HG03469 (cell line): ENCODE data around the gene THBD.

Experiments
- ATAC-seq: cut with Tn5 transposase; IDR thresholded peaks from one replicate; pipeline ENCODE4 v1.9.1; 2021; ENCODE audit warnings: mild to moderate bottlenecking, moderate library complexity, moderate number of reproducible peaks; ENCODE audit not compliant: unreplicated experiment

THBD gene, protein sequence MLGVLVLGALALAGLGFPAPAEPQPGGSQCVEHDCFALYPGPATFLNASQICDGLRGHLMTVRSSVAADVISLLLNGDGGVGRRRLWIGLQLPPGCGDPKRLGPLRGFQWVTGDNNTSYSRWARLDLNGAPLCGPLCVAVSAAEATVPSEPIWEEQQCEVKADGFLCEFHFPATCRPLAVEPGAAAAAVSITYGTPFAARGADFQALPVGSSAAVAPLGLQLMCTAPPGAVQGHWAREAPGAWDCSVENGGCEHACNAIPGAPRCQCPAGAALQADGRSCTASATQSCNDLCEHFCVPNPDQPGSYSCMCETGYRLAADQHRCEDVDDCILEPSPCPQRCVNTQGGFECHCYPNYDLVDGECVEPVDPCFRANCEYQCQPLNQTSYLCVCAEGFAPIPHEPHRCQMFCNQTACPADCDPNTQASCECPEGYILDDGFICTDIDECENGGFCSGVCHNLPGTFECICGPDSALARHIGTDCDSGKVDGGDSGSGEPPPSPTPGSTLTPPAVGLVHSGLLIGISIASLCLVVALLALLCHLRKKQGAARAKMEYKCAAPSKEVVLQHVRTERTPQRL

DNA sequence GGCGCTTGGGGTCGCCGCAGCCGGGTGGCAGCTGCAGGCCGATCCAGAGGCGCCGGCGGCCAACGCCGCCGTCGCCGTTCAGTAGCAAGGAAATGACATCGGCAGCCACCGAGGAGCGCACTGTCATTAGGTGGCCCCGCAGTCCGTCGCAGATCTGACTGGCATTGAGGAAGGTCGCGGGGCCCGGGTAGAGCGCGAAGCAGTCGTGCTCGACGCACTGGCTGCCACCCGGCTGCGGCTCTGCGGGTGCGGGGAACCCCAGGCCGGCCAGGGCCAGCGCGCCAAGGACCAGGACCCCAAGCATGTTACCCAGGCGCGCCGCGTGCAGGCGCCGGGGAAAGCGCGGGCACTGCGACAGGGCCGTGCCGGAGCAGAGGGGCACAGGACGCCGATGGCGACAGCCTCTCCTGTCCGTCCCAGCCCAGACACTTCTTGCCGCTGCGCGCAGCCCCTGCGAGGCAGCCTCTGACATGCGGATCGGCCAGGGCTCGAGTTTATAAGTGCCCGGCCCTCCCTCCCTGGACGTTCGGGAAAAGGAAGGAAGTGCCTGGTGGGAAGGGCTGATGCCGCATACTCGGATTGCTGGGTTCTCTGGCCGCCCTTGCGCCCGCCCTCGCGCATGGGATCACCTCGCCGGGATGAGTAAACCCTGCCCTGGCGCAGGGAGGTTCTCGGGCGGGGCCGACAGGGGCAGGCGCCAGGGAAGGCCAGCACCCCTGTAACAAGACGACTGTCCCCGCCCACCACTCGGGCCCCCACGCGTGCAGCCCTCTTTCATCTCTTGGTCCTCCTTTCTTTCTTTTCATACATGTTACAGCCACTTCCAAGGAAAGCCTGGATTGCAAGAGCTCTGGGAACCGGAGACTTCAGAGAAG, at the start of gene THBD:
Gene THBD, minus strand, starts transcription at position 472 of the 875 bp plus-strand sequence. Its CDS starts 168 bp downstream, at position 304.
- ATAC-seq, result no peak

DNA sequence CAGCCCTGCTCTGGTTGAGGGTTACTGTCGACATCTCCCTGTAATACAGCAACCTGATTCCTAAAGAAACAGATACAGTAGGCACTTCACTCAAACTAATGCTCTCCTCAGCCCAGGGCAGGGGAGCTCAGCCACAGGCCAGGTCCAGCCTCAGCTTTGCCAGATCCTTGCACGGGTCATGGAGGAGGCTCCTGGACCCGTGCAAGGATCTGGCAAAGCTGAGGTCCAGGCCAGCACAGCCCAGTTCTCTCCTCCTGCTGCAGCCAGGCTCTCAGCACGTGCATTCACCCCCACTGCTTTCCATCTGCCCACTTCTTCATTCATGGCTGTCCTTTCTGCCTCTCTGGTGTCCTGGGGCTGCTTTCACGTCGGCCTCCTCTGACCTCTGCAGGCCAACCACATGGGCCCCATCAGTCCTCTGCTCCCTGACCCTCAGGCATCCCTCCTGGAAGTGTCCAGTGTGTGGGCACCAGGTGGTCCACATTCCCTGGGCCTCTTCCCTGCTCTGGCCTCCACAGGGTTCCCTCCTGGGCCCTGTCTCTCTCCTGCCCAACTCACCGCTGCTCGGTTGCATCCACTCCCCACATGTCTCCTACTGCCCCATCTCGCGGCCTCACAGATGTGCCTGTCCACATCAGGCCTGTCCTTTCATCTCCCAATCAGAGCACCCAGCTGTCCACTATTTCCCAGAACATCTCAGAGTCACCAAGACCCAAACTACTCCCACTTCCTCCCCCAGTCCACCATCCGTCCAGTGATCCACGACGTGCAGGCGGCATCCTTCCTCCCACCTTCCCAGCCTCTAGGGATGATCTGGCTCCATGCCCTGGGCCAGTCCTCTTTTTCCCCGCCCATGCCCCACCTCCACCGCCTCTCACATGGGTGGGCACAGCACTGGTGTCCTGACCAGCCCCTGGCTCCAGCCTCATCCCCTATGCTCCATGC, 48.4 kb upstream of the THBD start:
- ATAC-seq, result no peak

DNA sequence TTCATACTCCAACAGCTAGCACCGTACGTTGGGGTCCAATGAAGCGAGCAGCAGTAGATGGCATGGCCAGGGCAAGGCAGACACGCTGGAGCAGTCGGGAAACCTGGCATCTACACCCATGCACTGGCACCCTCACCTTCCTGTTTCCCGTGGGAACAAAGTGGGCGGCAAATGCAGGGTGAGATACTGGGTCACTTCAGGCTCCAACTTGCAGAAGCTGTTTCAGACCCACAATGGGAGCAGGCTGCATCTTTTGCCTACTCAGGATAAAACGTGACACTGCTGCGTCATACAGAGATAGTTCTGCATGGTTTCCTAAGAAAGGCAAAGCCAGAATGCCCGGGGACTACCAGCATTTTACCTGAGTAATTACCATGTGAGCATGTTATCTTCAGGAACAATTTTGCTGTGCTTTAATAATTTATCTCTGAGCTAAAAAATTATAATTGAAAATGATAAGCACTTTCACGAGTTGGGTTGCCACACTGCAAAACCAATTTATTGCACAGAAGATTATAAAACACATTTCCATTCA, 47.6 kb upstream of the THBD start:
- no peak for ATAC-seq

DNA sequence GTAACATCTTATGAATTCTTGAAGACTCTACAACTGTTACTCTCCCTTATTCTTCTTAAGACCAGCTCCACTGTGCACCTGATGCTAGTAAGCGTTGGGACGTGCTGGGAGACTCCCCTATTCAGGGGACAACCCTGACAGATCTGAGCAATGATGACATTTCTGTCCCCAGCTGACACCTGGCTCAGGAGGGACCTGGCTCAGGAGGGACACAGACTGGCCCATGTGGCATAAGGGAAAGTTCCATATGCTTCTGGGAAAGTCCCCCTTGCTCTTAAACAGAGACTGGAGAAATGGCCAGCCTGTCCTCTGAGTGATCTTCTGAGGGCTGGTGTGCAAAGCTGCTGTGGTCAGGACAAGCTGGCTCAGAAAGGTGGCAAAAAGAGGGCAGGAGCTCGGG, 46.6 kb upstream of the THBD start:
- ATAC-seq, result no peak

DNA sequence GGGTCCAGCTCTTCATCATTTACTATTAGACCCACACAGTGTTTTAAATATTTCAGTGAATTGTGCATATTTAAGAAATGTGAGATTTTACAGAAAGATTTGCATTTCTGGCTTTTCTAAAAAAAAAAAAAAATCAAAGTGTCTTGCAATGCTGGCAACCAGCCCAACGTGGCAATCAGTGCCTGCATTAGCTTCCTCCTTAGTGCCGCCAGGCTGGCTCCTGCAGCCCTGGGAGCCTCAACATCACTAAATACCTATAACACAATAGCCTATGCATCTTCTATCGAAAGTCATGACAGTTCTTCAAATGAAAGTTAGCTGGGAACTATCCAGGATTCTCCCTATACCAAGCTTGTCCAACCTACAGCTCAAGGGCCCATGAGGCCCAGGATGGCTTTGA, 46.0 kb upstream of the THBD start:
- no peak for ATAC-seq

DNA sequence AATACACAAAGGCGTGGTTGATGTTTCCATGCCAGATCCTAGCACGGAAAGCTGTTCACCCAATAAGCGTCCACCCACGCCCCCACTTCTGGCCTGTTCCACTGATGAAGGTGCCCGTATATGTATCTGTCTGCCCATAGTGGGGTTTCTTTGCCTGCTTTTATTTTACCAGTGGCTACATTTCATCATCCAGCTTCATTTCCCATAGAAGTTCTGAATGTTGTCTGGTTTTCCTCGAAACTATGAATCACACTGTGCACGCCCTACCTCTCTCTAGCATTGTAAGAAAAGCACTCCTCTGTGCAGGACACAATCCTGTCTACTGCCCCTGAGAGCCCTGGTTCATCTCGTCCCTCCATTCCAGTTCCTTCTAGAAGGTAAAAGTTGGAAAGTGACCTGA, 45.5 kb upstream of the THBD start:
- no peak for ATAC-seq

DNA sequence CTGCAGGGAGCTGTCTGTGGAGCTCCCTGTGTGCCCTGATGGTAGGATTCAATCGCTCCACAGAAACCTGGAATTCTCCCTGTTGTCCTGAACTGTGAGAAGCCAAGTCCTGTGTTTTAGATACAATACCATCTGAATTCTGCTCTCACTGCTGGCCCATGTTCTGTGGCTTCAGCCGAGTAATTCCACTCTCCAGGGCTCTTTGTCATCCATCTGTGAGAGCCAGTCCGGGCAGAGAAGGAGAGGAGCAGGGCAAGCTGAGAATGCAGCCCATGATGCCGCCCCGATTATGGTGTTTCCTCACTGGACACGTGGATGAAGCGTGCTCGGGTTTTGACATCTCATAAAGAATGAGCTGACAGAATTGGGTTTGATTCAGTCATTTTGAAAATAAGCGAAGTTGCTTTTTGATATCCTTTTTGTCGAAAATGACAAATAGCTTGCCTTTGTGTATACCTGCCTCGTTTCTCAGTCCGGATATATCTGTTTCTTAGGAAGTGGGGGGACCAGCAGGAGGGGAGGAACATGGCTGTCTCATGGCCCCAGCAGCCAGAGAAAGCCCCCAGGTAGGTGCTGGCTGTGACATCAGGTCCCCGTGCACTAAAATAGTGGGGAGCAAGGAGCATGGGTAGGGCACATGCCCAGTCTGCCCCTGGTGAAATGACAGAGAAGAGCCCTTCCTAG, 44.9 kb upstream of the THBD start:
- no peak for ATAC-seq

DNA sequence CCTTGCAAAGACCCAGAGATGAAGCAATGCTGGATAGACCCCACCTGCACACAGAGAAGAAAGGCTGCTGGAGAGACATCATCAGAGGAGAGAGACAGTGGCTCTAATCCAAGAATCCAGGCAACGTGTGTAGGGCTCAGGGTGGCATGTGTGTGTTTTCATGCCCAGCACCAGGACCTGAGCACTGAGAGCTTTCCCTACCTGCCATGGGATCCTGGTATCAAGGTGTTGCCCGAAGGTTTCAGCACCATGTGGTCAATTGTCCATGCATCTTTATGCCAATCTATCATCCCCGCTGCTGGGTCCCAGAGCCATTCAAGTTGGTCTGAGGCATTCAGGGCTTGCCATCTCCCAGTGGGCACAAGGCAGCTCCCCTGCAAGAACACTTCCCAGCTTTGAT, 44.1 kb upstream of the THBD start:
- no peak for ATAC-seq

DNA sequence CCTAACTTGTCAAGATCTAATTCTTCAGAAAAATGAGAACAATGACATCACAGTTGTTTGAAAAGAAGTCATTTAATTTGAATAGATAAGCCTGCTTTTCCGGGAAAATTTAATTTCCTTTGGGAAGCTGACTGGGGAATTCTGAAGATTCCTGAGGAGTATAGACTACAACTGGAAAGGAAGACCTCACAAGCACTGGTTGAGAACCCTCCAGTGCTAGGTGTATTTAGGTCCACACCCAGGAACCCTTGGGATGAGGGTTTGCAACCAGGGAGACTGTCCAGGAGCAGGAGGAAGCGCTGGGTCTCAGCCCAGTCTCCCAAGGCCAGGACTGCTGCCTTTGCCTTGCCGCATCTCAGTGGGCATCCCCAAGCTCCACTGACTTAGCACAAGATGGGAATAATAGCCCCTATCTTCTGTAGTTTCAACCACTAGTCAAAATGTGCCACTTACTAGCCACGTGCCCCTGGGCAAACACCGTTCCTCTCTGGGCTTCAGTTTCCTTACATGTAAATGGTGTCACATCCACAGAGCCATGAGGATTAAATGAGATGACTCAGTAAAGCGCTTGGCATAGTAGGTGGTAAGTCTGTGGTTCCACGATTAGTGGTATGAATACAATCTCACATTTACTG, 43.5 kb upstream of the THBD start:
- no peak for ATAC-seq

DNA sequence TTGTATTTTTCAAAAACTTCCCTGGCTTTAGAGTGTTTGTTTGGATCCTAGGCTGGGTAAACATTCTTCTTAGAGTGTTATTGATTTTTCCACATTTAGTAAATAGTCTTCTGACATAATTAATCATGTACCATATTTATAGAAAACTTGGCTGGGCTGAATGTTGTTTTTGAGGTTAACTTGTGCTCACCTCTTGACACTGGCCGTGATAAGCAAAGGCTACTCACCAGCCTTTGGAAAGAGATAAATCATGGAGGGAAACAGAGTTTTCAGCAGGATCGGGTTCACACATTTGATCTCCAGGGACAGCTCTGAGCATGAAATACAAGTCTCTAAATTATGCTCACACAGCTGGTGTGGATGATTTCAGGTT, 42.9 kb upstream of the THBD start:
- ATAC-seq, result no peak

DNA sequence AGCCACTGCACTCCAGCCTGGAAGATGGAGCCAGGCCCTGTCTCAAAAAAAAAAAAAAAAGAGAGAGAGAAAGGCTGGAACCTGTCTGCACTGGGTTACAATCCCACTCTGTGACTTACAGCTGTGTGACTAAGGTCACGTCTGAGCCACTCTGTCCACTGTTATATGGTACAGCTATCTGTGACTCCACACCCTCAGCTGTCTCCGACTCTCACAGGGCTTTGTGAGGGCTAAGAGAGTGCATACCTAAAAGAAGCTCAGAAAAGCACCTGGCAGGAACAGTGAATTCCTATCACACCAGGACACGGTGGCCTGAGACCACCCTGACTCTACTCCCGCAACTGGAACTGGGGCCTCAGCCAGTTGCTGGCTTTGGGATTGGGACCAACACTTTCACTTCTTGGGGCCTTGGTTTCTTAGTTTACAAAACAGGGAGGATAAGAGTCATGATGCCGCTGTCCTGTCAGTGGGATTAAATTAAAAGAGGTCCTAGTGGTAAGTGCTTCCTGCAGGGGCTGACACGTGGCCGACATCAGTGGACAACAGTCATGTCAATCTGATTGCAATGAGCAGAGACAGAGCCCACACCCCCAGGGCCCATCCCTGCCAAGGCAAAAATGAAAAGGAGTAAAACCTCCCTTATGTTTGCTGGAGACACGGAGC, 42.4 kb upstream of the THBD start:
- ATAC-seq, result no peak

DNA sequence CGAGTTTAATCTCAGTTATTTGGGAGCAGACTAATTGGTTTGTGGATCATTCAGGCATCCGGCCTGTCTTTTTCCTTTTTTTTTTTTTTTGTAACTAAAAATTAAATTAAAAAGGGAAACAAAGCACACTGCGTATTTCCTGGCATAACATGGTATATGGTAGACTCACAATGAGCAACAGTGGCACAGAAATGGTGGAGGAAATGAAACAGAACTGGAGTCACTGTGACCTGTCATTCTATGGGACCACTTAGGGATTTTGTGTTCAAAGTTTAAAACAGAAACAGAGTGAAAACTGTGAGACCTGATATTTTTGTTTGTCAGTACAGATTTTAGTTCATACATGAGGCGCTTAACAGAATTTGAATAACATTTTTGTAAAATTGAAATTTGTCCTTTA, 41.4 kb upstream of the THBD start:
- ATAC-seq, result no peak

DNA sequence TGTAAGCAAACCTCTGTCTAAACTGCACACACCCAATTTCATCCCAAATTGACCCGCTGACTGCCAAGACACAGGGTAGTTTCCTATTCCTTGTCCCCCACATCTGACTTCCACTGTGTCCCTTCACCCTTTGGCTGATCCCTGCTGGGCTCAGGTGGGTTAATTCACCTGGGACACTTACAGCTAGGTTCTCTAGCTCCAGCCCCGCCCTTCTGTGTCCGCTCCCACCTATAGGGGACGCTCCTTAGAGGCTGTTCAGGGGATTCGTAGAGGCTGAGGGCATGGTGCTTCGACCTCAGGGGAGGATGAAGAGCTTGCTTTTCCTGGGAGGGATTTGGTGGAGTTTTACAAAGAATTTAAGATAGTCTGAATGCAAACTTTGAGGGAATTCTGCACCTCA, 40.7 kb upstream of the THBD start:
- ATAC-seq, result no peak

DNA sequence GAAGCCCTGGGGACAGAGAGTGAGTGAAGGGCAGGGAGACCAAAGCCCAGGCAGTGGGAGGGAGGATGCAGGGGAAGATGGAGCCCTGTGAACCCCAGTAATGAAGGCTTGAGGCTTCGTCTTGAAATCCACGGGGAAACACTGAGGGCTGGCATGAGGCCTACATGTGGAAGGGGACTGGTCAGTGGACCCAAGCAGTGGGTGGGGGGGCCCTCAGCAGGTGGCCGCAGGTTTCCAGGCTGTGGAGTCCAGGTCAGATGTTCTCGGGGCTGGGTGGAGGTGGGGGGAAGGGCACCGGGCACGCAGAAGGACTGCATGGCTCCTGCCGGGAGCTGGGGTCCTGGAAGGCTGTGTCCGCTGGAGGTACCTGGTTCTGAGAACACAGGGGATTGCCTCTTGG, 39.4 kb upstream of the THBD start:
- no peak for ATAC-seq

DNA sequence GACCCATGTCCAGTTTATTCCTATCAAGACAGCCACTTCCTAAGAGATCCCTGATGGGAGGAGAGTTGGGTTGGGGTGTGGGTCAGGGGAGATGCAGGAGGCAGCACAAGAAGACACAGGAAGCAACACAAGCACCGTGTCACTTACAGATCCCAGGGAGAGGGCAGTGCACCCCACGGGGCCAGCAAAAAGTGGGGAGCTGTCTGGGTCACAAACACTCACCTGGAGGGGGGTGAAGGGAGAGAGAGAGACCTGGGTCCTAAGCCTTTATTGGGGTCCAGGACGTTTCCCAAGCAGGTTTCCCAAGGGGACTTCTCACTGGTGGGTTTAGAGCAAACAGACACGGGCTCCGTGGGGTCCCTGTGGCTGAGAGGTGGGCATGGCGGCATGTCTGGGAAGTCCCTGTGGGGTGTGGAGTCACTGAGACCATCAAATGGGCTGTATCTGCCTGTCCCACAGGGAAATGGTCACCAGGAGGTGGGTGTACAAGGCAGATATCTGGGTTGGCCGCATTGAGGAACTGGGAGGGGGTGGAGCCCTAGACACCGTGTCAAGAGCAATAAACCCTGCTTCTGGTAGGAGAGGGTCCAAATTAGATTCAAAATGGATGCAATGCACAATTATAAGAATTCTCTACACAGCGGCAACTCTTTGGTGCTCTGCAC, 38.2 kb upstream of the THBD start:
- no peak for ATAC-seq

DNA sequence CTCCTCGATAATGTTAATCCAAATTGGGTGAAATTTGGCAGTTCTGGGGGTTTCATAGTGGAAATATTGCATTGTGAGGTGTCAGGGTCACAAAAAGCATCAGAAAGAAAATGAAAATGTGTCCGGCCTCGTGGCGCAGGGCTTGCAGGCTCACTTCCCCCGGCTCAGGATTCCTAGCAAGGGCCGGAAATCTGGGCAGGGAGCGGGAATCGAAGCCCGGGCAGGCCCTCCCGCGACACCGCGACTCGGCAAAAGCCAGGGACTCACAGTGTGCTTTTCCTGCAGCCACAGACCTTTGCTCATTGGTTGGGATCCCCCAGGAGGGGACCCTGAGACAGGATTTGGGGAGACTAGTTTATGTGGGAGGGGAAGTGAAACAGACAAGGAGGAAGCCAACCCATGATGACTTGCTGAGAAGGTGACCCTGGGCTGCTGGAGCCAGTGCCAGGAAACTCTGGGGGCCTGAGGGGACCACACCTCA, 37.5 kb upstream of the THBD start:
- no peak for ATAC-seq

DNA sequence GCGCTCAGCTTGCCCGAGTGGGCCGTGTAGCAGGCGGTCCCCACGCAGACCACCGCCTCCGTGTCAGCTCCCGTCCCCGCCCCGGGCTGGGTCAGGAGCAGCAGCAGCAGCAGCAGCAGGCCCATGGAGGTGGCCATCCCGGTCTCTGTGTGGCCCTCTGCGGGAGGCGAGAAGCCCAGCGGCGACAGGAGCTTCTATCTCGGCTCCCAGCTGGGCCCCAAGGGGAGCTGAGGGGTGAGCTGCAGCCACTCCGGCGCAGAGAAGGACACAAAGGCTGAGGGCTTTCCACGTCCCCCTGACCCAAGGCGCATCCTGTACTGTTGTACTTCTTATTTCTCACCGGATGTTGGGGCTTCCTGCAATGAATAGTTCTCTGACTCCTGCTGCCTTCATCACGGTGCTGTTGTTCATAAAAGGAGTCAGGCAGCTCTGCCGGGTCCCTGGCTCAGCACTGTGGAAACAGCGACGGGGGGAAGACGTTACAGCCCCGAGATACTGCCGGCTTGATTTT, 36.6 kb upstream of the THBD start, which contains the start of gene CD93:
Gene CD93, minus strand, starts transcription at position 269 of the 511 bp plus-strand sequence. Its CDS starts 132 bp downstream, at position 137.
- no peak for ATAC-seq
